Hepatocyte (in vitro differentiated cells): Measurements from ENCODE around the gene FFAR2.

Experiments used
- CTCF ChIP-seq: fragments of 200-600 bp; sonication (generic); IDR thresholded peaks from 2 replicates; pipeline ENCODE4 v1.5.1; 2016; ENCODE audit warnings: antibody characterized with exemption, mild to moderate bottlenecking; ENCODE audit not compliant: poor library complexity
- EZH2 ChIP-seq: fragments of 200-600 bp; sonication (generic); IDR thresholded peaks from 2 replicates; pipeline ENCODE4 v1.6.1; 2016; ENCODE audit warnings: antibody characterized with exemption, mild to moderate bottlenecking, borderline replicate concordance

GRCh38 chr19:35468637-35469036, 20.6 kb downstream of the FFAR2 start:
- TF ChIP-seq CTCF (peak; percentile 65), EZH2 (no peak)
